ENCODE data around the gene CSNK1G1.

- TF ChIP-seq POLR2A (IDR thresholded peaks at IDR 0.05): no peak
- no peak for TF ChIP-seq CTCF (IDR thresholded peaks at IDR 0.05)
Measured at GRCh38 chr15:64121614-64122013, 234.4 kb downstream of the CSNK1G1 start.
